K562 (cell line): ENCODE measurements around the gene PACS2.

Experiments
- CXXC5 ChIP-seq: fragments of 250-450 bp; sonication (Bioruptor Pico); IDR thresholded peaks from 2 replicates; pipeline ENCODE4 v1.8.0; 2022; ENCODE audit warnings: inconsistent platforms, mild to moderate bottlenecking, moderate library complexity
- MAZ ChIP-seq, 2 experiments: fragments of 450-650 bp in 1 of 2; sonication (generic) in 1 of 2; formaldehyde crosslinking; IDR thresholded peaks in 1 of 2; conservative IDR thresholded peaks in 1 of 2; 2 replicates each; pipeline versions ENCODE4 v1.4.0 to v1.5.0; 2020; ENCODE audit warnings: mild to moderate bottlenecking in 1 of 2, missing genetic modification reagents in 1 of 2
- NFATC3 ChIP-seq: fragments of 450-650 bp; IDR thresholded peaks from 2 replicates; pipeline ENCODE4 v1.6.1; 2017; ENCODE audit warnings: mild to moderate bottlenecking
- ZNF24 ChIP-seq: fragments of 450-650 bp; IDR thresholded peaks from 2 replicates; pipeline ENCODE4 v1.6.1; 2016
- TF ChIP-seq, protein P1 (sequence below), 3 experiments: IDR thresholded peaks in 2 of 3; conservative IDR thresholded peaks in 1 of 3; 2 replicates each; pipeline ENCODE4 v1.5.1; 2011 to 2012; ENCODE audit warnings: low read length in 3 of 3, mild to moderate bottlenecking in 3 of 3, control low read depth in 2 of 3, improper control_type of control experiment in 1 of 3, inconsistent platforms in 1 of 3, low read depth in 1 of 3, mixed read lengths in 1 of 3, moderate library complexity in 1 of 3; ENCODE audit not compliant: insufficient read depth in 2 of 3

DNA sequence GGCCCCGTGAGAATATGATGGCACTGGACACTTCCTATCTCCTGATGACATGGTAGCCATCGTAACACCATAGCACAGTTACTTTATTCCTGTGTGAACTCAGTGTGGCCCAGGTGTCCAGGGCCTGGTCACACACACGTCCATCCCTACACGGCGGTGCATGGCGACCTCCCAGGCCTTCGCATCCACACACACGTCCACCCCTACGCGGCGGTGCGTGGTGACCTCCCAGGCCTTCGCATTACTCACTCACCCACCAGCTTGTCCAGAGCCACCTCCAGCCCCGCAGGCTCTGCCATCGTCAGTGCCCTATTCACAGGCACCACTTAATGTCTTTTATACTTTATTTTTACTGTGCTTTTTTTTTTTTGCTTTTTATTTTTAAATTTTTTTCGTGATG is 44.4 kb downstream of the PACS2 start:
- no peak for TF ChIP-seq CXXC5
- TF ChIP-seq NFATC3, result no peak
- TF ChIP-seq, protein P1, sequence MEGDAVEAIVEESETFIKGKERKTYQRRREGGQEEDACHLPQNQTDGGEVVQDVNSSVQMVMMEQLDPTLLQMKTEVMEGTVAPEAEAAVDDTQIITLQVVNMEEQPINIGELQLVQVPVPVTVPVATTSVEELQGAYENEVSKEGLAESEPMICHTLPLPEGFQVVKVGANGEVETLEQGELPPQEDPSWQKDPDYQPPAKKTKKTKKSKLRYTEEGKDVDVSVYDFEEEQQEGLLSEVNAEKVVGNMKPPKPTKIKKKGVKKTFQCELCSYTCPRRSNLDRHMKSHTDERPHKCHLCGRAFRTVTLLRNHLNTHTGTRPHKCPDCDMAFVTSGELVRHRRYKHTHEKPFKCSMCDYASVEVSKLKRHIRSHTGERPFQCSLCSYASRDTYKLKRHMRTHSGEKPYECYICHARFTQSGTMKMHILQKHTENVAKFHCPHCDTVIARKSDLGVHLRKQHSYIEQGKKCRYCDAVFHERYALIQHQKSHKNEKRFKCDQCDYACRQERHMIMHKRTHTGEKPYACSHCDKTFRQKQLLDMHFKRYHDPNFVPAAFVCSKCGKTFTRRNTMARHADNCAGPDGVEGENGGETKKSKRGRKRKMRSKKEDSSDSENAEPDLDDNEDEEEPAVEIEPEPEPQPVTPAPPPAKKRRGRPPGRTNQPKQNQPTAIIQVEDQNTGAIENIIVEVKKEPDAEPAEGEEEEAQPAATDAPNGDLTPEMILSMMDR (IDR thresholded peaks at IDR 0.05 in 2 of 3, conservative IDR thresholded peaks at IDR 0.05 in 1 of 3; ENCODE audit: insufficient read depth in 2 of 3, low read depth in 1 of 3, low read length in 3 of 3), result no peak
- no peak for TF ChIP-seq MAZ (CRISPR knock-in tag; conservative IDR thresholded peaks at IDR 0.05 in 1 of 2, IDR thresholded peaks at IDR 0.05 in 1 of 2)
- TF ChIP-seq ZNF24, result no peak
